K562 (cell line): ENCODE measurements around the gene MRPL48. TPM values are rescaled to one million over a fixed set of nuclear protein-coding genes. Genes with fewer than 3 reads are reported as not detected.

Experiments used
- E2F6 ChIP-seq, 2 experiments: IDR thresholded peaks; 2 replicates each; pipeline ENCODE4 v1.6.1; 2011; ENCODE audit warnings: borderline replicate concordance in 1 of 2, control low read depth in 1 of 2, low read depth in 1 of 2, low read length in 1 of 2, mild to moderate bottlenecking in 1 of 2, mixed read lengths in 1 of 2, moderate library complexity in 1 of 2; ENCODE audit not compliant: insufficient read depth in 1 of 2, insufficient read length in 1 of 2, poor library complexity in 1 of 2, severe bottlenecking in 1 of 2; ENCODE audit errors: extremely low read depth in 1 of 2
- EP300 ChIP-seq: IDR thresholded peaks from 2 replicates; pipeline ENCODE4 v1.6.1; 2012; ENCODE audit warnings: low read length, improper control_type of control experiment
- ETV1 ChIP-seq: fragments of 450-650 bp; conservative IDR thresholded peaks from 2 replicates; pipeline ENCODE4 v1.6.1; 2016; ENCODE audit warnings: missing genetic modification characterization, control low read depth, low read depth, missing compliant biosample characterization
- MXI1 ChIP-seq: IDR thresholded peaks from 2 replicates; pipeline ENCODE4 v1.6.1; 2011; ENCODE audit warnings: low read depth, mild to moderate bottlenecking, improper control_type of control experiment, low read length
- NFIC ChIP-seq: fragments of 450-650 bp; IDR thresholded peaks from 2 replicates; pipeline ENCODE4 v1.6.1; 2017; ENCODE audit warnings: mild to moderate bottlenecking, inconsistent platforms
- PYGO2 ChIP-seq: fragments of 450-650 bp; IDR thresholded peaks from 2 replicates; pipeline ENCODE4 v1.6.1; 2016; ENCODE audit warnings: mild to moderate bottlenecking, missing genetic modification characterization, moderate library complexity, missing compliant biosample characterization
- RCOR1 ChIP-seq, 2 experiments: IDR thresholded peaks; 2 replicates each; pipeline ENCODE4 v1.6.1; 2012; ENCODE audit warnings: low read depth in 2 of 2, low read length in 2 of 2, borderline replicate concordance in 1 of 2, improper control_type of control experiment in 1 of 2
- SMARCA4 ChIP-seq: fragments of 450-650 bp; IDR thresholded peaks from 2 replicates; pipeline ENCODE4 v1.6.1; 2016
- ZBTB33 ChIP-seq: sonication (generic); formaldehyde crosslinking; IDR thresholded peaks from 2 replicates; pipeline ENCODE4 v1.8.1; 2023; ENCODE audit warnings: mild to moderate bottlenecking, missing genetic modification reagents
- ZNF263 ChIP-seq: sonication (generic); formaldehyde crosslinking; IDR thresholded peaks from 2 replicates; pipeline ENCODE4 v1.8.0; 2022; ENCODE audit warnings: mild to moderate bottlenecking, missing genetic modification reagents, borderline replicate concordance
- ZNF318 ChIP-seq, 2 experiments: fragments of 450-650 bp; IDR thresholded peaks; 2 replicates each; pipeline ENCODE4 v1.6.1; 2016; ENCODE audit warnings: mild to moderate bottlenecking in 2 of 2, borderline replicate concordance in 1 of 2, low read depth in 1 of 2, moderate library complexity in 1 of 2
- polyA plus RNA-seq, 8 experiments: library from polyadenylated mRNA; depleted of rRNA in 4 of 8; stranded (reverse) in 5 of 8; unstranded in 3 of 8; fragments of >200 nt; fragmentation: Nextera tagmentation in 2 of 8; fragmentation: Illumina TruSeq in 1 of 8; extraction: Ambion mirVana in 2 of 8; extraction: Trizol in 1 of 8; gene quantifications; 2 replicates each; pipeline versions ENCODE4 v1.2.1 to v1.2.3, GENCODE V29; 2011 to 2014; ENCODE audit warnings: inconsistent platforms in 1 of 8, missing spikeins in 1 of 8
- total RNA-seq, 7 experiments: library from RNA; depleted of rRNA in 6 of 7; stranded (reverse); fragments of >200 nt in 6 of 7; fragmentation: Illumina TruSeq in 2 of 7; extraction: Trizol in 2 of 7; gene quantifications; 2 replicates each; pipeline versions ENCODE4 v1.2.1 to v1.2.3, GENCODE V29; 2011 to 2021; ENCODE audit warnings: low replicate concordance in 1 of 7

Gene MRPL48
- total and polyA plus RNA-seq, 9 of the 15 experiments (the other 6 are each of a cell fraction or from before 2014, with no cell fraction given): 66.0 to 237 (median 104) TPM

DNA sequence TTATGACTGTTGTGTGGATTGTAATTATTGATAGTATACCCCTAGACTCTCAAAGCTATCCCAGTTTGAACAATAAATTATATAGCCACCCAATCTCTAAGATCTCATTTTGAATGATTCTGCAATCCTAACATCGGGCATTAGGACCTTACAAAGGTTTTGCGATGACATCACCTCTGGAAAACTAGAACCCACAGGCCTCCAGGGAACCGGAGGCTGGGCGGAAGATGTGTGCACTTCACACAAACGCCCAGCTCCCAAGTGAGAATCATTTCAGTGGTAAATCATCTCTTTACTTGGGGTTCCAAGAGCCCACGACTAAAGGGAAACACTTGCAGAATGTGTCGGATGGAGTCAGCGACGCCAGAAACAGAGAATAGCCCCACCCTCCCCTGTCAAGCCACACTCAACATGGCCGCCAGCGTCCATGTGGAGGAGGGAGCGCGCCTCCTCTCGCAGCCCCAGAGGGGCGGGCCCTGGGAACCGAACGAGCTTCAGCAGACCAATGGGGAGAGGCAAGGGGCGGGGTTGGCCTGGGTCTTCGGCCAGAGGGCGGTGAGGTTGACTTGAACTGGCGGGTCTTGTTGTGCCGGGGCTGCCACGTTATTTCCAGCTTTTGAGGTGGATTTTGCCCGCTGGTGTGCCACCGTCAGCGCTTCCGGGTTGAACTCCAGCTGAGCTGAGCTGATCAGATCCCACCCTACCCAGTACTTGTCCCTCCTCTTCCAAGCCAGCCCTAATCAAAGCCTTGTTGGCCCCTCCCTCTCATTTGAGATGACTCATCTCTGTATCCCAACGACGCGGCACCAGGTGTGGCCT, 8.4 kb upstream of the MRPL48 start (continued):
- TF ChIP-seq ZNF318 (IDR thresholded peaks at IDR 0.05; ENCODE audit: borderline replicate concordance in 1 of 2, low read depth in 1 of 2): peak in 1 of 2 experiments; percentile 60; a peak in 2 of 4 replicates
- peak; percentile 63 for TF ChIP-seq ETV1 (tag)
- no peak for TF ChIP-seq ZBTB33 (CRISPR knock-in tag)
- TF ChIP-seq EP300: peak; percentile 23
- peak; percentile 55; the same call in 1 of the 2 replicates for TF ChIP-seq ZNF263
- TF ChIP-seq PYGO2 (tag): 0 out of 2 replicates have a peak, but pooled peaks have one; percentile 35
- TF ChIP-seq E2F6 (IDR thresholded peaks at IDR 0.05; ENCODE audit: borderline replicate concordance in 1 of 2, extremely low read depth in 1 of 2, insufficient read depth in 1 of 2, insufficient read length in 1 of 2, low read depth in 1 of 2, low read length in 1 of 2, poor library complexity in 1 of 2, severe bottlenecking in 1 of 2): peak in 1 of 2 experiments; percentile 75
- 0 out of 2 replicates have a peak, but pooled peaks have one; percentile 14 for TF ChIP-seq NFIC
- TF ChIP-seq RCOR1 (IDR thresholded peaks at IDR 0.05; ENCODE audit: borderline replicate concordance in 1 of 2, low read depth in 2 of 2, low read length in 2 of 2): peak; percentile 21 to 27; a peak in 1 of 4 replicates
- peak; percentile 54; the same call in 1 of the 2 replicates for TF ChIP-seq MXI1
- peak; percentile 29 for TF ChIP-seq SMARCA4
